Lower lobe of right lung (tissue), 2 donors: ENCODE results near the gene CREG1. TPM values are rescaled to one million over a fixed set of nuclear protein-coding genes. Genes with fewer than 3 reads are reported as not detected.

Experiments used
- ATAC-seq, 2 donors: fragments of 200-7000 bp; cut with Tn5 transposase; one replicate each; pipeline ENCODE4 v1.9.1; 2020 to 2022; ENCODE audit warnings: mild to moderate bottlenecking in 2 of 2, moderate library complexity in 2 of 2
- DNase-seq: peaks from one replicate; pipeline ENCODE4 v3.0.0-alpha.2; 2020
- H3K27ac ChIP-seq: fragments of 200-600 bp; one replicate; pipeline ENCODE4 v1.8.0; 2022
- H3K27me3 ChIP-seq: fragments of 200-600 bp; one replicate; pipeline ENCODE4 v1.8.0; 2022; ENCODE audit warnings: low read depth
- H3K36me3 ChIP-seq: fragments of 200-600 bp; one replicate; pipeline ENCODE4 v1.8.0; 2022; ENCODE audit warnings: mild to moderate bottlenecking
- H3K4me1 ChIP-seq: fragments of 200-600 bp; one replicate; pipeline ENCODE4 v1.8.0; 2022
- H3K4me3 ChIP-seq: fragments of 200-600 bp; one replicate; pipeline ENCODE4 v1.8.0; 2022; ENCODE audit warnings: mild to moderate bottlenecking
- H3K9me3 ChIP-seq: fragments of 200-600 bp; one replicate; pipeline ENCODE4 v1.8.0; 2022
- CTCF ChIP-seq: fragments of 200-600 bp; IDR thresholded peaks from one replicate; pipeline ENCODE4 v1.8.0; 2022; ENCODE audit warnings: antibody characterized with exemption, mild to moderate bottlenecking
- intact Hi-C: fragments of 100-400 bp; cut with DNase I; formaldehyde crosslinking; loops from one replicate; pipeline ENCODE4 v1.11.0; 2022
- total RNA-seq: library from RNA; stranded (reverse); fragmentation: NEBNext Ultra II Directional; extraction: Animal tissue kit (Norgen Biotek cat#: 25700); gene quantifications from one replicate; pipeline ENCODE4 v1.2.1, GENCODE V29; 2021
- donor health status: DM: no; HTN: yes; CAD: no; lungs with severe emphysema.

CREG1 gene
- total RNA-seq, 1 donor from 2014 or later: 161 TPM

GRCh38 chr1:167514288-167514687, 39.3 kb downstream of the CREG1 start:
- H3K4me1 ChIP-seq: no peaks in the 10 kb centered on the region
- H3K27ac ChIP-seq: no peak overlapping the region
- ATAC-seq: no peak
- intact Hi-C loops: no loop called here
- TF ChIP-seq CTCF: no peak
- H3K27me3 ChIP-seq: no peaks in the 10 kb centered on the region
- no peak overlapping the region for H3K4me3 ChIP-seq
- no peak for DNase-seq
- no peaks in the 10 kb centered on the region for H3K36me3 ChIP-seq
- H3K9me3 ChIP-seq: no peaks in the 10 kb centered on the region

DNA sequence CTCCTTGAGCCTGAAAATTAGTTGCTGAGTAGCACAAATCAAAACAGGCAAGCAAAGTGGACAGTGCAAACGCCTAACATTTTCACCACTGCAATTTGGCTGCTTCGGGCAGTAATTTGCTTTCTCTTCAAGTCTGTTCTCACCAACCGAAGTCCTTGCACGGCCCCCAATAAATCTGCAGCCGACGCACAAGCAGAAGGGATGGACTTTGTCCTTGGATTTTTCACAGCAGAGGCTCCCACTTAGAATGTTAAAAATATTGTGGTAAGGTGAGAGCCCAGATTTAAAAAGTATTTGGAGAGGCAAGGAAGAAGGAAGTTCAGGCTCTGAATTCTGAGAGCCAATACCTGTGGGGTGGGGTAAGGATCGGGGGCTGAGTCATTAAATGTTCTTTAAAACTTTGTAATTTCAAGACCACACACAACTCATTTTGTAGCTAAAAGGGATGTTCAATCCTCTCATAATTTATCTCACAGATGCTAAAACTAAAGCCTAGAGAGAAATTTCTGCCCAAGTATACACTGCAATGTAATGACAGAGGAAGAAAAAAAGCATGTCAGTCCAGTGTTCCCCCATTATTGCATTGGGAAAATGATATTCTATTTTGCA, 41.4 kb downstream of the CREG1 start:
- Histone ChIP-seq H3K27ac (no peak overlapping the region), H3K4me3 (no peak overlapping the region), H3K27me3 (no peaks in the 10 kb centered on the region), H3K4me1 (no peaks in the 10 kb centered on the region), H3K36me3 (no peaks in the 10 kb centered on the region), H3K9me3 (no peaks in the 10 kb centered on the region)
- ATAC-seq (no peak), DNase-seq (no peak)
- intact Hi-C loops: no loop called here
- TF ChIP-seq CTCF: no peak

GRCh38 chr1:167511374-167511986, 42.1 kb downstream of the CREG1 start:
- intact Hi-C loops: no loop called here
- no peak for DNase-seq

GRCh38 chr1:167510881-167511280, 42.7 kb downstream of the CREG1 start:
- H3K27ac ChIP-seq: no peak overlapping the region
- no peak for ATAC-seq
- no peak overlapping the region for H3K4me3 ChIP-seq
- no peaks in the 10 kb centered on the region for H3K36me3 ChIP-seq
- H3K27me3 ChIP-seq: no peaks in the 10 kb centered on the region
- no peak for DNase-seq
- no peak for TF ChIP-seq CTCF
- H3K4me1 ChIP-seq: no peaks in the 10 kb centered on the region
- no peaks in the 10 kb centered on the region for H3K9me3 ChIP-seq
- intact Hi-C loops: no loop called here

More at GRCh38 chr1:167511374-167511986, 42.1 kb downstream of the CREG1 start:
- TF ChIP-seq CTCF: no peak
- Histone ChIP-seq H3K4me1 (no peaks in the 10 kb centered on the region), H3K4me3 (no peak overlapping the region), H3K27ac (no peak overlapping the region), H3K9me3 (no peaks in the 10 kb centered on the region), H3K36me3 (no peaks in the 10 kb centered on the region), H3K27me3 (no peaks in the 10 kb centered on the region)
- no peak for ATAC-seq

- Histone ChIP-seq H3K4me3 (no peak overlapping the region), H3K27ac (no peak overlapping the region), H3K36me3 (no peaks in the 10 kb centered on the region), H3K9me3 (no peaks in the 10 kb centered on the region), H3K27me3 (no peaks in the 10 kb centered on the region), H3K4me1 (no peaks in the 10 kb centered on the region)
- intact Hi-C loops: no loop called here
- no peak for DNase-seq
- no peak for TF ChIP-seq CTCF
- ATAC-seq: no peak
Observed at GRCh38 chr1:167510244-167510643, 43.3 kb downstream of the CREG1 start.
